GM21447 (cell line): ENCODE results near the gene CT45A5.
"Not testable (repeated sequence)": the region's sequence is repeated elsewhere in the genome, so short reads cannot be mapped to it uniquely, and the experiment has no call there.

Experiments used
- ATAC-seq: cut with Tn5 transposase; IDR thresholded peaks from one replicate; pipeline ENCODE4 v1.9.1; 2021; ENCODE audit not compliant: unreplicated experiment

Gene CT45A5, protein sequence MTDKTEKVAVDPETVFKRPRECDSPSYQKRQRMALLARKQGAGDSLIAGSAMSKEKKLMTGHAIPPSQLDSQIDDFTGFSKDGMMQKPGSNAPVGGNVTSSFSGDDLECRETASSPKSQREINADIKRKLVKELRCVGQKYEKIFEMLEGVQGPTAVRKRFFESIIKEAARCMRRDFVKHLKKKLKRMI

DNA sequence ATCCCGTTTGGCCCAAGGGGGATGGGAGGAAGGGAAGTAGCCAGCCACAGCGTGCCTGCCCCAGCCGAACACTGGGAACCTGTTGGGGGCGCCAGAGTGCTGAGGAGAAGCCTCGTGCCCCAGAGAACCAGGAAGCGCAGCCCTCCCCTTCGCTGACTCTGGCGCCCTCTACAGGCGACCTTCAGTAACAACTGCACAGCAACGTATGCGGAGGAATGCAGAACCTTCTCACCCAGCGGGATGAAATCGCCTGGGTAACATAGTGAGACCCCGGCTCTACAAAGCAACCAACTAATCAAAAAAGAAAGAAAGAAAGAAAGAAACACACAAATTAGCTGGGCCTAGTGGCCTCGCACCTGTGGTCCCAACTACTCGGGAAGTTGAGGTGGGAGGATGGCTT, at the start of gene CT45A5:
Gene CT45A5, minus strand, starts transcription at position 101 of the 400 bp plus-strand sequence. CDS start 3,774 bp downstream, outside the sequence.
- not testable (repeated sequence) for ATAC-seq

DNA sequence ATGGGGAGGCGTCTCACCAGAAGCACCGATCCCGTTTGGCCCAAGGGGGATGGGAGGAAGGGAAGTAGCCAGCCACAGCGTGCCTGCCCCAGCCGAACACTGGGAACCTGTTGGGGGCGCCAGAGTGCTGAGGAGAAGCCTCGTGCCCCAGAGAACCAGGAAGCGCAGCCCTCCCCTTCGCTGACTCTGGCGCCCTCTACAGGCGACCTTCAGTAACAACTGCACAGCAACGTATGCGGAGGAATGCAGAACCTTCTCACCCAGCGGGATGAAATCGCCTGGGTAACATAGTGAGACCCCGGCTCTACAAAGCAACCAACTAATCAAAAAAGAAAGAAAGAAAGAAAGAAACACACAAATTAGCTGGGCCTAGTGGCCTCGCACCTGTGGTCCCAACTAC, 34.6 kb upstream of the CT45A5 start, which contains the start of gene CT45A2:
Gene CT45A2, minus strand, starts transcription at position 101 of the 400 bp plus-strand sequence. CDS start 3,747 bp downstream, outside the sequence.
- not testable (repeated sequence) for ATAC-seq

DNA sequence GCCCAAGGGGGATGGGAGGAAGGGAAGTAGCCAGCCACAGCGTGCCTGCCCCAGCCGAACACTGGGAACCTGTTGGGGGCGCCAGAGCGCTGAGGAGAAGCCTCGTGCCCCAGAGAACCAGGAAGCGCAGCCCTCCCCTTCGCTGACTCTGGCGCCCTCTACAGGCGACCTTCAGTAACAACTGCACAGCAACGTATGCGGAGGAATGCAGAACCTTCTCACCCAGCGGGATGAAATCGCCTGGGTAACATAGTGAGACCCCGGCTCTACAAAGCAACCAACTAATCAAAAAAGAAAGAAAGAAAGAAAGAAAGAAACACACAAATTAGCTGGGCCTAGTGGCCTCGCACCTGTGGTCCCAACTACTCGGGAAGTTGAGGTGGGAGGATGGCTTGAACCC, 17.4 kb upstream of the CT45A5 start, which contains the start of gene CT45A6:
Gene CT45A6, minus strand, starts transcription at position 101 of the 400 bp plus-strand sequence. CDS start 3,794 bp downstream, outside the sequence.
- not testable (repeated sequence) for ATAC-seq

DNA sequence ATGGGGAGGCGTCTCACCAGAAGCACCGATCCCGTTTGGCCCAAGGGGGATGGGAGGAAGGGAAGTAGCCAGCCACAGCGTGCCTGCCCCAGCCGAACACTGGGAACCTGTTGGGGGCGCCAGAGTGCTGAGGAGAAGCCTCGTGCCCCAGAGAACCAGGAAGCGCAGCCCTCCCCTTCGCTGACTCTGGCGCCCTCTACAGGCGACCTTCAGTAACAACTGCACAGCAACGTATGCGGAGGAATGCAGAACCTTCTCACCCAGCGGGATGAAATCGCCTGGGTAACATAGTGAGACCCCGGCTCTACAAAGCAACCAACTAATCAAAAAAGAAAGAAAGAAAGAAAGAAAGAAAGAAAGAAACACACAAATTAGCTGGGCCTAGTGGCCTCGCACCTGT, 17.2 kb downstream of the CT45A5 start, which contains the start of gene CT45A3:
Gene CT45A3, minus strand, starts transcription at position 101 of the 400 bp plus-strand sequence. CDS start 3,747 bp downstream, outside the sequence.
- ATAC-seq = not testable (repeated sequence)

DNA sequence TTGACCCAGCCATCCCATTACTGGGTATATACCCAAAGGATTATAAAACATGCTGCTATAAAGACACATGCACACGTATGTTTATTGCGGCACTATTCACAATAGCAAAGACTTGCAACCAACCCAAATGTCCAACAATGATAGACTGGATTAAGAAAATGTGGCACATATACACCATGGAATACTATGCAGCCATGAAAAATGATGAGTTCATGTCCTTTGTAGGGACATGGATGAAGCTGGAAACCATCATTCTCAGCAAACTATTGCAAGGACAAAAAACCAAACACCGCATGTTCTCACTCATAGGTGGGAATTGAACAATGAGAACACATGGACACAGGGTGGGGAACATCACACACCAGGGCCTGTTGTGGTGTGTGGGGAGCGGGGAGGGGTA, 40.6 kb downstream of the CT45A5 start:
- ATAC-seq = not testable (repeated sequence)

DNA sequence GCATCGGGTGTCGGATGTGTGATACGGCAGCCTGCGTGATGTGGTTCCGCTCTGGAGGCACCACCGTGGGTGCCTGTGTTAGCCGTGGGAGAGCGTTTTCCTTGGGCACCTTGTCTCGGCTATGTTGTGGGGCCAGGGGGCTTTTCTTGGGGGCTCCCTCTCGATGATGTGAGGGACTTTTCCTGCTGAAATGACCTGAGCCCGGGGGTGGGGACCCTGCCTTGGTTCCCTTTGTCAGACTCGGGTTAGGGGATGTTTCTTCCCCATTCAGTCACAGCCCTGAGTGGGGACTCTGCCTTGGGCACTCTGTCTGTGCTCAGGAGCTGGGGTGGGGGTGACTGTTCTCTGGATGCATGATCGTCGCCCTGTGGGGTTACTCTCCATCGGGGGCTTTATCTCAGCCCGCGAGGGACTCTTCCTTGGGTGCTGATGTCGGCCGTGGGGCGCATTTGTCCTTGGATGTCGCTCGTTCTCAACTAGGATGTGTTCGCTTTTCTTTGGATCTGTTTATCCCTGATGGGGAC, 44.0 kb downstream of the CT45A5 start:
- ATAC-seq = no peak

DNA sequence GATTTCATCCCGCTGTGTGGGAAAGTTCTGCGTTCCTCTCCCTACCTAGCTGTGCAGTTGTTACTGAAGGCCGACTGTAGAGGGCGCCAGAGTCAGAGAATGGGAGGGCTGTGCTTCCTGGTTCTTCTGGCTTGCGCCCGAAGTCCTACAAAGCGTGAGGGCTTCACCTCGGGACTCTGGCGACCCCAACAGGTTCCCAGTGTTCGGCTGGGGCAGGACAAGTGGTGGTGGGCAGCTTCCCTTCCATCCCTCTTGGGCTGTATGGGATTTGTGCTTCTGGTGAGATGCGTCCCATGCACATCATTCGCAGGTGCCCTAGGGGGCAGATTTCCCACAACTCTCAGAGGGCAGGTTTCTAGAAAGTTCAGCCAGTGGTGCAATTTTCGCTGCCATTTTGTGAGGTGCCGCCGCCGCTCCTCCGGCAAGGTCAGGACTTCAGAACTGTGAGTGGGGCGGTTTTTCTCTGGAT, 44.6 kb downstream of the CT45A5 start:
- ATAC-seq = peak; percentile 88

DNA sequence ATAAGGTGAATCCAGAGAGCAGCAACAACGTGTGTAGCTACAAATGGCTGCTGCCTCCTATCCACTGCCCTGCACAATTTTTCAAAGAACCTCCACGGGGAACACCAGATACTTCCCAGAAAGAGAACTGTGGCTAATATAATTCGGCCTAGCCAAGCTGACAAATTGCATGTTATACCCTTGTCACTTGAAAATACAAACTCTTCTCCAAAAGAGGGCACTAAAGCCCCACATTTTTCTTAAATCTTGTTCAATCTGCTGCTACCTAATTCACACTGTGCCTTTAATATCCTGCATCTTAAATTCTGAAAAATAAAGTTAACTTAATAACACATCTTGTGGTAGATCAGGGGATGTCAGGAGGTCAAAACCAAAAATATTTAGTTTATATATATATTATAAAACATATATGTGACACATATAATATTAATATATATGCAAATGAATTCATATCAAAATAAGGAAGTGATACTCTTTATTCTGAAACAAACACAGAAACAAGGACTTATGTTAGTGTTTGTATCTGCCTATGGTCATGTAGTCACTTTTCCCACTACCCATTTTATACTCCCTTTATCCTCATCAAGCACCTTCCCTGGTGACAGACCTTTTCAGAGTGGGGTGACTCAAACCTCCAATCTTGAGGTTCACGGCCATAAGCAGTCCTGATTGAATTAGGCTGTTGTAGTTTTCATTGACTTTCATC, 47.8 kb downstream of the CT45A5 start:
- ATAC-seq = no peak

DNA sequence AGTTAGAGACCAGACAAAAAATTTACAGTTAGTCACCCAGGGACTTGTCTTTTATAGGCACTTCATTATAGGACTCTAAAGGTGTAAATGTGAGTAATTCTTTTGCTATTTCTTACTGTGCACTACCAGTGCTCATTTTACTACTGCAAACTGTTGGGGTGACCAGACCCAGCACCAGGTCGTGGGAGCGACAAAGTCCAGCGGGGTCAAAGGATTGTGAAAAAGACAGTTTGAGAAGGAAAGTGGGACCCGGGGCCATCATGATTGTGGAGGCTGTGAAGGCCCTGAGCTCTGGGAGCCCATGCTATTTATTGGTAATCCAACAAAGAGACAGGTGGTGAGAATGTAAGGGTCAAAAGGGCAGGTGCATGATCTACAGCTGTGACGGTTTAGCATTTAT, 50.6 kb downstream of the CT45A5 start:
- not testable (repeated sequence) for ATAC-seq
